GM23248 (cell line): ENCODE data around the gene KRTAP10-3. TPM values are rescaled to one million over a fixed set of nuclear protein-coding genes. Genes with fewer than 3 reads are reported as not detected.
"Not testable (repeated sequence)": the region's sequence is repeated elsewhere in the genome, so short reads cannot be mapped to it uniquely, and the experiment has no call there.

Experiments
- DNase-seq: peaks from one replicate; pipeline ENCODE4 v3.0.0-alpha.2; 2015
- H2AFZ ChIP-seq: fragments of 200-600 bp; sonication (generic); 2 replicates; pipeline ENCODE4 v1.6.1; 2016; ENCODE audit warnings: antibody characterized with exemption
- H3F3A ChIP-seq: fragments of 200-600 bp; sonication (generic); 2 replicates; pipeline ENCODE4 v1.6.1; 2016; ENCODE audit warnings: mild to moderate bottlenecking, antibody characterized with exemption, mixed run types; ENCODE audit not compliant: insufficient read depth
- H3K27ac ChIP-seq: fragments of 200-600 bp; sonication (generic); 2 replicates; pipeline ENCODE4 v1.5.1; 2016; ENCODE audit warnings: mild to moderate bottlenecking
- H3K27me3 ChIP-seq: fragments of 200-600 bp; sonication (generic); replicated peaks from 2 replicates; pipeline ENCODE4 v1.6.1; 2016; ENCODE audit warnings: mild to moderate bottlenecking; ENCODE audit not compliant: insufficient read depth
- H3K36me3 ChIP-seq: fragments of 200-600 bp; sonication (generic); 2 replicates; pipeline ENCODE4 v1.6.1; 2016; ENCODE audit warnings: low read depth, mild to moderate bottlenecking
- H3K4me1 ChIP-seq: fragments of 200-600 bp; sonication (generic); 2 replicates; pipeline ENCODE4 v1.6.1; 2016; ENCODE audit warnings: mild to moderate bottlenecking; ENCODE audit not compliant: insufficient read depth
- H3K4me2 ChIP-seq: fragments of 200-600 bp; sonication (generic); one replicate; pipeline ENCODE4 v1.6.1; 2016; ENCODE audit warnings: mild to moderate bottlenecking; ENCODE audit not compliant: unreplicated experiment
- H3K4me3 ChIP-seq: fragments of 200-600 bp; sonication (generic); 2 replicates; pipeline ENCODE4 v1.5.1; 2016; ENCODE audit warnings: mild to moderate bottlenecking
- H3K79me2 ChIP-seq: fragments of 200-600 bp; sonication (generic); 2 replicates; pipeline ENCODE4 v1.6.1; 2016; ENCODE audit warnings: mild to moderate bottlenecking; ENCODE audit not compliant: insufficient read depth
- H3K9ac ChIP-seq: fragments of 200-600 bp; sonication (generic); 2 replicates; pipeline ENCODE4 v1.6.1; 2016; ENCODE audit warnings: mild to moderate bottlenecking
- H3K9me2 ChIP-seq: fragments of 200-600 bp; sonication (generic); 2 replicates; pipeline ENCODE4 v1.6.1; 2016; ENCODE audit warnings: mixed run types, mild to moderate bottlenecking, moderate library complexity; ENCODE audit not compliant: insufficient read depth
- H3K9me3 ChIP-seq: fragments of 200-600 bp; sonication (generic); one replicate; pipeline ENCODE4 v1.6.1; 2017; ENCODE audit warnings: low read depth
- H4K20me1 ChIP-seq: fragments of 200-600 bp; sonication (generic); 2 replicates; pipeline ENCODE4 v1.6.0; 2016; ENCODE audit not compliant: insufficient read depth
- EZH2 ChIP-seq: fragments of 200-600 bp; sonication (generic); IDR thresholded peaks from 2 replicates; pipeline ENCODE4 v1.6.1; 2018; ENCODE audit warnings: antibody characterized with exemption, mild to moderate bottlenecking; ENCODE audit not compliant: insufficient read depth, poor library complexity, severe bottlenecking
- EZH2phosphoT487 ChIP-seq: fragments of 200-600 bp; sonication (generic); IDR thresholded peaks from 2 replicates; pipeline ENCODE4 v1.6.1; 2018; ENCODE audit warnings: antibody characterized with exemption, moderate library complexity, mild to moderate bottlenecking, low read depth; ENCODE audit not compliant: insufficient read depth
- WGBS, 2 experiments: methylation state at CpG; one replicate each; pipeline ENCODE4 v1.1.6; 2015 to 2017; ENCODE audit warnings: low lambda C conversion rate in 2 of 2, low coverage in 1 of 2; ENCODE audit errors: missing lambda C conversion rate in 2 of 2; 5-methylcytosine and 5-hydroxymethylcytosine counted together
- in situ Hi-C: fragments of 300-500 bp; cut with MboI; formaldehyde crosslinking; loops from 2 replicates; pipeline ENCODE4 v1.15.0; 2020
- polyA plus RNA-seq: library from polyadenylated mRNA; unstranded; fragments of >200 nt; fragmentation: Nextera tagmentation; extraction: Ambion mirVana; gene quantifications from 2 replicates; pipeline ENCODE4 v1.2.1, GENCODE V29; 2016
- total RNA-seq: library from RNA; depleted of rRNA; stranded (reverse); fragments of >200 nt; shearing (Covaris generic); gene quantifications from 2 replicates; pipeline ENCODE4 v1.2.3, GENCODE V29; 2014

KRTAP10-3 gene
- total and polyA plus RNA-seq, 2 experiments from 2014 or later, result not detected

DNA sequence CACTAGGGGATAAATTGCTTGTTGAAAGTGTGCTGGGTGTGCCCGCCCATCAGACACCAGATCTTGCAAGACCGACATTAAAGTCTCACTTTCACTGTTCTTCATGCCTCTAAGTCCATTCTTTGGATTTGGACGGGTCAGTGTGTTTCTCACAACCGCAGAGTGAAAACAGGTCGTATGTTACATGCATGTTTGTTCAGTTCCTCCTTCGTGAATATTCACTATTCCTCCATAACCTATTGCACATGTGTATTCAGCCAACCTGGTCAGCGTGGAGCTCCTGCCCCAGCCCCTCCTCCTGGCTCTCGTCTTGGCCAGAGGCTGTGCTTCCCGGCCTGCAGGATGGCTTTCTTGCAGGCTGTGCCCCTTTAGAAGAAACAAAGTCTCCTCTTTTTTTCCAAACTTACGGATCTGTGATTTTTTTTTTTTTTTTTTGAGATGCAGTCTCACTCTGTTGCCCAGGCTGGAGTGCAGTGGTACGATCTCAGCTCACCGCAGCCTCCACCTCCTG is 35.9 kb upstream of the KRTAP10-3 start:
- Histone ChIP-seq H3F3A (no peaks in the 10 kb centered on the region), H3K79me2 (no peaks in the 10 kb centered on the region), H3K4me2 (no peak overlapping the region), H2AFZ (no peak overlapping the region), H3K9me3 (no peaks in the 10 kb centered on the region), H3K27ac (no peak overlapping the region), H3K9ac (no peak overlapping the region), H3K4me1 (no peaks in the 10 kb centered on the region), H3K9me2 (no peaks in the 10 kb centered on the region), H3K4me3 (no peak overlapping the region), H3K27me3 (peaks cover 15% of the 10 kb centered on the region), H3K36me3 (no peaks in the 10 kb centered on the region), H4K20me1 (no peaks in the 10 kb centered on the region)
- in situ Hi-C loops, result loop anchor here (25.0 kb wide), 1 partner anchor 532 kb away; no protein-coding TSS in a partner anchor
- no peak for DNase-seq
- no peak for TF ChIP-seq EZH2phosphoT487
- no peak for TF ChIP-seq EZH2
- whole genome bisulfite sequencing, 2 experiments, result 41 to 45% methylated on average over 12 of the region's 12 CpGs

DNA sequence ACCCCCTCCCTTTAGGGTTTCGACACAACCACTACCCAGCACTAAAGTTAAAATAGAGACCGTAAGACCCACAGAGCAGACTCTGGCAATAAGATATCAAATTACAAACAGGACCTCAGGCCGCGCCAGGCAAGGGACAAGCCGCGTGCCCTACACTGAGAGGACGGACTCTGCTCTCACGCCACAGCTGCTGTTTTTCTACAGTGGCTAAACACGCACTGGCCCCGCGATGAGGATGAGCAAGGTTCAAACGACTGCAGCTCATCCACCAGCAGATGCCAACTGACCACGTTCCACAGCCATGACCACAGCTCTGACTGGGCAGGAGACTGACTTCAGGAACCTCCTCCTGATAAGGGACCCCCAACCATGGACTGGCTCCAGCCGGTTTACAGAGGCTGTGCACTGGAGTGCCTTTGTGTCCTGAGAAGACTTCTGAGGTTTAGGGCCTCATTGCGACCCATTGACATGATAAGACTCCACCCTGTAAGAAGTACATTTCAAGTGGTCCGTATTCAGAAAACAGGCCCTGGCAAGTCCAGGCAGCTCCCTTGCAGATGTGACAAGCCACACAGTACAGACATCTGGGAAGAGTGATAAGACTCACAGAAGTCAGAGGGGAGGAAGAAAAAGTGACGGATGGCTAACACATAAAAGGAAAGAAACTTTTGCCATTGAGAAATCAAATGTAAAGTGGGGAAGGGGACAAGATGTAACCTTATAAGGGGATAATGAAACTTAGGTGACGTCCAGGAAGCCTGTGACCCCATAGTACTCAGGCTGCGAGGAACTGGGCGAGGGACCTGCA is 35.2 kb upstream of the KRTAP10-3 start:
- TF ChIP-seq EZH2phosphoT487 (no peak), EZH2 (no peak)
- H3K9me2 ChIP-seq, result no peaks in the 10 kb centered on the region
- 51 to 52% methylated on average over 20 of the region's 20 CpGs for WGBS, 2 experiments
- H3K27me3 ChIP-seq, result peaks cover 12% of the 10 kb centered on the region
- H3F3A ChIP-seq, result no peaks in the 10 kb centered on the region
- in situ Hi-C loops, result loop anchor here (25.0 kb wide), 1 partner anchor 532 kb away; no protein-coding TSS in a partner anchor
- no peaks in the 10 kb centered on the region for H3K9me3 ChIP-seq
- DNase-seq, result no peak
- no peak overlapping the region for H3K4me2 ChIP-seq
- no peak overlapping the region for H2AFZ ChIP-seq
- no peaks in the 10 kb centered on the region for H3K4me1 ChIP-seq
- no peak overlapping the region for H3K9ac ChIP-seq
- no peaks in the 10 kb centered on the region for H3K79me2 ChIP-seq
- H3K36me3 ChIP-seq, result no peaks in the 10 kb centered on the region
- H4K20me1 ChIP-seq, result no peaks in the 10 kb centered on the region
- no peak overlapping the region for H3K4me3 ChIP-seq
- no peak overlapping the region for H3K27ac ChIP-seq

DNA sequence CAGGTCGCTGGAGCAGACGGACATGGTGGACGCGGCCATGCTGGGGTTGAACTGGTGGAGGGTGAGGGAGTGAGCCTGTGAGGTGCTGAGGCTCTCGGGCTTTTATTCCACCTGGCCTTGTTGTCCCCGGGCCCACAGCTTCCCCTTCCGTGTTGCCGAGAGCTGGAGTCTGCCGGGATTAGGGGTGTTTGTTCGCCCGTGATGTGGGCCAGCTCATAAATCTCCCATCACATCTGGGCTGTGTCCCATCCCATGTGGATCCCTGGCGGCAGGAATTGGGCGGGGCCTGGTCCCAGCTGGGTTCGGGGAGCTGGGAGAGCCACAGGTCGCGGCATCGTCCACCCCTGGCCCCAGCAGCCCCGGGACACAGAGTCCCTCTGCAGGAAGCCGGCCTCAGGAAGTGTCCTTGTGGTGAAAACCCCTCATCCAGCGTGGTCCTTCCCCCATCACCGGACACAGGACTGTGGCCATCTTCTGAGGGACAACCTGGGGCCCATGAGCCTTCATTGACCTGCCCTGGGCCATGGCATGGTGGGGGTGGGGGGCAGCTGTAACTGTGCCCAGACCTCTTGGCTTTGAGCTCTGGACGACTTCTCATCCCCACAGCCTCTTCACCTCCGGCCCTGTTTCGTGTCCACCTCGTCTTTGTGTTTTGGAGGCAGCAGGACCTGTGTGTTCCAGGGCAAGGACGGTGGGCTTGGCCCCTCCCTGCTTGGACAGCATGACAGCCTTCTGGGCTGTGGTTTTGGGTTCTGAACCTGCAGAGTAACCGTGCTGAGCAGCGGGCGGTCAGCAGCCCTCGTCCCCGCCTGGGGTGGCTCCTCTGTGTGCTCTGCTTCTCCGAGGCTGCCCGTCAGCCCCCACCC is 34.1 kb upstream of the KRTAP10-3 start, which contains the start of gene KRTAP10-6:
TSS of gene KRTAP10-6 (minus strand) at position 60 of the 866 bp plus-strand sequence. CDS start at position 39, 21 bp downstream.
- no peak within 1 kb of the TSS for H3K27ac ChIP-seq
- no peak within 1 kb of the TSS for H3K9ac ChIP-seq
- no peaks in the 10 kb centered on the region for H3K36me3 ChIP-seq
- H3F3A ChIP-seq, result no peaks in the 10 kb centered on the region
- H4K20me1 ChIP-seq, result no peaks in the 10 kb centered on the region
- 29% methylated on average over 32 to 33 of the region's 33 CpGs for WGBS, 2 experiments
- no peak for TF ChIP-seq EZH2
- H3K4me1 ChIP-seq, result no peaks in the 10 kb centered on the region
- H3K9me2 ChIP-seq, result no peaks in the 10 kb centered on the region
- in situ Hi-C loops, result loop anchor here (25.0 kb wide), 1 partner anchor 530 kb away; no protein-coding TSS in a partner anchor
- no peak within 1 kb of the TSS for H2AFZ ChIP-seq
- no peaks in the 10 kb centered on the region for H3K9me3 ChIP-seq
- peaks cover 3% of the 10 kb centered on the region for H3K27me3 ChIP-seq
- H3K4me2 ChIP-seq, result no peak within 1 kb of the TSS
- no peaks in the 10 kb centered on the region for H3K79me2 ChIP-seq
- no peak for DNase-seq
- H3K4me3 ChIP-seq, result no peak within 1 kb of the TSS

DNA sequence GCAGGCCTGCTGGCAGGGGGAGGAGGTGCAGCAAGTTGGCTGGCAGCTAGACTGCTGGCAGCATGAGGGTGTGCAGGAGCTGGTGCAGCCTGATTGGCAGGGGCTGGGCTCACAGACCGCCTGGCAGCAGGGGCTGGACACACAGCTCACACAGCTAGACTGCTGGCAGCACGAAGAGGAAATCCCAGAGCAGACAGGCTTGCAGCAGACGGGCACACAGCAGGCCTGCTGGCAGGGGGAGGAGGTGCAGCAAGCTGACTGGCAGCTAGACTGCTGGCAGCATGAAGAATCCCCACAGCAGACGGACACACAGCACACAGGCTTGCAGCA is 33.2 kb upstream of the KRTAP10-3 start:
- H3K4me3 ChIP-seq, H3K9me2 ChIP-seq, H2AFZ ChIP-seq, H3K9ac ChIP-seq, H3F3A ChIP-seq, H3K27ac ChIP-seq, H3K36me3 ChIP-seq, H3K79me2 ChIP-seq, DNase-seq, H3K9me3 ChIP-seq, H3K4me2 ChIP-seq, H4K20me1 ChIP-seq, H3K4me1 ChIP-seq, H3K27me3 ChIP-seq: not testable (repeated sequence)
- WGBS, 2 experiments, result 11% methylated on average over 2 to 3 of the region's 4 CpGs
- in situ Hi-C loops, result loop anchor here (25.0 kb wide), 1 partner anchor 529 kb away; no protein-coding TSS in a partner anchor

DNA sequence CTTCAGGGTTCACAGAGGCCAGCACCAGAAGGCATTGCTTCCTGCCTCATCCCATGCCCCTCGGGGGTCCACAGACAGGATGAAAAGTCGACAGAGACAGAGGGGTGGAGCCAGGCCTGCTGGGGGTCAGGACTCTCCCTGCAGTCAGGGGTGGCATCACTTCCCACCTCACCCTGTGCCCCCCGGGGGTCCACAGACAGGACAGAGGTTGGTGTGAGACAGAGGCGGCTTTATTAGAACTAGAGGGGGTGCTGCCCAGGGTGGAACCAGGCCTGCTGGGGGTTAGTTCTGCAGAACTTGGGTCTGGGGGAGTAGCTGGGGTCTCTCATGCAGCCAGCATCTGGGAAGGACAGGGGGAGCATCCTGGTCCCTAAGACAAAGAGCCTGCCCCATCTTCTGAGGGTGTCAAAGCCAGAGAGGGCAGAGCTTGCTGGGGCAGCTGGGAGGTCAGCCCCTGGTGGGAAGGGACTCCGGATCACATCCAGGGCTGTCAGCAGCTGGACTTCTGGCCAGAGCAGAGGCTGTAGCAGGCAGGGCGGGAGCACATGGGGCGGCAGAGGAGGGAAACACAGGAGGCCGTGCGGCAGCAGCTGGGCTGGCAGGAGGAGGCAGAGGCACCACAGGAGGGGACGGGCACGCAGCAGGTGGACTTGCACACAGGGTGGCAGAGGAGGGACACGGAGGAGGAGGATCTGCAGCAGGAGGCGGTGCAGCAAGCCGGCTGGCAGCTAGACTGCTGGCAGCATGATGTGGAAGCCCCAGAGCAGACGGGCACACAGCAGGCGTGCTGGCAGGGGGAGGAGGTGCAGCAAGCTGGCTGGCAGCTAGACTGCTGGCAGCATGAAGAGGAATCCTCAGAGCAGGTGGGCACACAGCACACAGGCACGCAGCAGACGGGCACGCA is 32.6 kb upstream of the KRTAP10-3 start:
- WGBS, 2 experiments, result 12% methylated on average over 14 to 18 of the region's 19 CpGs
- H3K9me3 ChIP-seq, result not testable (repeated sequence)

More for the DNA sequence above, 32.6 kb upstream of the KRTAP10-3 start:
- H3K9me2 ChIP-seq, H3K36me3 ChIP-seq, DNase-seq, H3K79me2 ChIP-seq, H3K27ac ChIP-seq, H2AFZ ChIP-seq, H3F3A ChIP-seq, H3K4me1 ChIP-seq, H3K27me3 ChIP-seq, H4K20me1 ChIP-seq, H3K9ac ChIP-seq, H3K4me2 ChIP-seq, H3K4me3 ChIP-seq: not testable (repeated sequence)
- in situ Hi-C loops, result loop anchor here (25.0 kb wide), 1 partner anchor 529 kb away; no protein-coding TSS in a partner anchor
